ENCODE results near the gene SLIT3.

The SLIT3 gene

GRCh38 chr5:168877132-168877892, 423.6 kb downstream of the SLIT3 start:
- ATAC-seq (ENCODE audit: insufficient read depth, low read depth), result no peak
- Histone ChIP-seq H3K27ac (ENCODE audit: low read length) (no peak overlapping the region), H3K4me3 (ENCODE audit: low read depth in 1 of 2, low read length in 2 of 2) (no peak overlapping the region), H3K9ac (ENCODE audit: low read depth, low read length) (no peak overlapping the region), H2AFZ (ENCODE audit: low read depth, low read length) (no peak overlapping the region), H3K36me3 (ENCODE audit: insufficient read depth, low read length) (no peaks in the 10 kb centered on the region), H3K79me2 (ENCODE audit: insufficient read depth, low read length) (no peaks in the 10 kb centered on the region), H4K20me1 (ENCODE audit: insufficient read depth, low read length) (no peaks in the 10 kb centered on the region), H3K4me1 (ENCODE audit: insufficient read depth, low read length) (peaks cover 17% of the 10 kb centered on the region), H3K27me3 (ENCODE audit: insufficient read depth, low read length, poor library complexity) (no peaks in the 10 kb centered on the region), H3K9me3 (ENCODE audit: insufficient read depth, low read length, severe bottlenecking) (no peaks in the 10 kb centered on the region), H3K4me2 (ENCODE audit: insufficient read depth, low read length) (no peak overlapping the region)
- no peak for TF ChIP-seq EZH2 (IDR thresholded peaks at IDR 0.05; ENCODE audit: borderline replicate concordance, low read depth, low read length, severe bottlenecking)
- TF ChIP-seq CTCF (IDR thresholded peaks at IDR 0.05; ENCODE audit: borderline replicate concordance, extremely low read depth, low read length, poor library complexity, severe bottlenecking), result no peak
- DNase-seq, result no peak

DNA sequence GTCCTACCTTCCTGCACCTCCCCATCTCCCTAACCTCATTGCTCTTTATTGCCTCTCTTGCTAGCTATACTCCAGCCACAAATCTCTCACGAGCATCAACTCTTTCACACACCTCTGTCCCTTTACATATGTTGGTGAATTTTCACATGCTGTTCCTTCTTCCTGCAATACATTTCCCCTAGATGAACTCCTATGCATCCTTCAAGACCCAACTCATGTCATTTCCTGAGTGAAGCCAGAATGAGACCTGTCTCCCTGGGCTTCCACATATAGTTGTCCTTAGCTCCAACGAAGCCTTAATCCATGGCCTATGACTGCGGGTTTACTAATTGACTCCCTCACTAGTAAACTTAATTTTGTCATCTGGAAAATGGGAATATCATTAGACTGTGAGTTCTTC, 424.5 kb downstream of the SLIT3 start:
- DNase-seq (no peak), ATAC-seq (ENCODE audit: insufficient read depth, low read depth) (no peak)
- Histone ChIP-seq H2AFZ (ENCODE audit: low read depth, low read length) (no peak overlapping the region), H3K36me3 (ENCODE audit: insufficient read depth, low read length) (no peaks in the 10 kb centered on the region), H3K4me3 (ENCODE audit: low read depth in 1 of 2, low read length in 2 of 2) (no peak overlapping the region), H3K79me2 (ENCODE audit: insufficient read depth, low read length) (no peaks in the 10 kb centered on the region), H3K9me3 (ENCODE audit: insufficient read depth, low read length, severe bottlenecking) (no peaks in the 10 kb centered on the region), H4K20me1 (ENCODE audit: insufficient read depth, low read length) (no peaks in the 10 kb centered on the region), H3K27me3 (ENCODE audit: insufficient read depth, low read length, poor library complexity) (no peaks in the 10 kb centered on the region), H3K4me2 (ENCODE audit: insufficient read depth, low read length) (no peak overlapping the region), H3K9ac (ENCODE audit: low read depth, low read length) (no peak overlapping the region), H3K4me1 (ENCODE audit: insufficient read depth, low read length) (peaks cover 17% of the 10 kb centered on the region), H3K27ac (ENCODE audit: low read length) (no peak overlapping the region)
- TF ChIP-seq EZH2 (IDR thresholded peaks at IDR 0.05; ENCODE audit: borderline replicate concordance, low read depth, low read length, severe bottlenecking) (no peak), CTCF (IDR thresholded peaks at IDR 0.05; ENCODE audit: borderline replicate concordance, extremely low read depth, low read length, poor library complexity, severe bottlenecking) (no peak)

DNA sequence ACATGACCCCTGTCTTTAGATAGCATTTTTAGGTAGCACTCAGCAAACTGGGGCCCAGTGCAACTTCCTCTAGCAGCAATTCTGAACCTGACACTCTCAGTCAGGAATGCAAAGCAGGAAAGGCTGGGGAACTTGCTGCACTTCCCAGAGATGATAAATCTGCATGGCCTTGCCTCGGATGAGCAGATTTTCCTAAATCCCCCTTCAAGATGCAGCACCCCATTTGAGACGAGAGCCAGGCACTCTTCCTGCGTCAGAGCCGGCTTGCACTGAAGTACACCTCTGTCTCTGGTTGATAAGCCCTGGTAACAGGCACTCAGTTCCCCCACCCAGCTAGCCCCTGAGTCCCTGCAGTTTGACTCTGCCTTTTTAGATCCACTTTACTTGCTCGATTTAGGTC, 425.1 kb downstream of the SLIT3 start:
- Histone ChIP-seq H3K79me2 (ENCODE audit: insufficient read depth, low read length) (no peaks in the 10 kb centered on the region), H3K27me3 (ENCODE audit: insufficient read depth, low read length, poor library complexity) (no peaks in the 10 kb centered on the region), H3K9me3 (ENCODE audit: insufficient read depth, low read length, severe bottlenecking) (no peaks in the 10 kb centered on the region), H3K4me1 (ENCODE audit: insufficient read depth, low read length) (peaks cover 17% of the 10 kb centered on the region), H4K20me1 (ENCODE audit: insufficient read depth, low read length) (no peaks in the 10 kb centered on the region), H2AFZ (ENCODE audit: low read depth, low read length) (no peak overlapping the region), H3K4me3 (ENCODE audit: low read depth in 1 of 2, low read length in 2 of 2) (no peak overlapping the region), H3K27ac (ENCODE audit: low read length) (no peak overlapping the region), H3K9ac (ENCODE audit: low read depth, low read length) (no peak overlapping the region), H3K4me2 (ENCODE audit: insufficient read depth, low read length) (no peak overlapping the region), H3K36me3 (ENCODE audit: insufficient read depth, low read length) (no peaks in the 10 kb centered on the region)
- no peak for ATAC-seq (ENCODE audit: insufficient read depth, low read depth)
- no peak for TF ChIP-seq CTCF (IDR thresholded peaks at IDR 0.05; ENCODE audit: borderline replicate concordance, extremely low read depth, low read length, poor library complexity, severe bottlenecking)
- no peak for TF ChIP-seq EZH2 (IDR thresholded peaks at IDR 0.05; ENCODE audit: borderline replicate concordance, low read depth, low read length, severe bottlenecking)
- no peak for DNase-seq

Measured in DND-41 (cell line).